HL-60 (cell line): ENCODE data around the gene UGT1A4.

Experiments used
- DNase-seq, 2 experiments: peaks; one replicate each; pipeline ENCODE4 v3.0.0-alpha.2; 2010 to 2020; ENCODE audit warnings: low read depth in 1 of 2, low spot score in 1 of 2
- H3K27ac ChIP-seq: fragments of 250-450 bp; sonication (Bioruptor Pico); replicated peaks from 2 replicates; pipeline ENCODE4 v1.5.1; 2020; ENCODE audit warnings: mild to moderate bottlenecking, moderate library complexity
- H3K27me3 ChIP-seq: fragments of 250-450 bp; sonication (Bioruptor Pico); 2 replicates; pipeline ENCODE4 v1.5.1; 2021; ENCODE audit warnings: mild to moderate bottlenecking, moderate library complexity; ENCODE audit not compliant: insufficient read depth, poor library complexity, severe bottlenecking
- H3K4me3 ChIP-seq: replicated peaks from 2 replicates; pipeline ENCODE4 v1.5.1; 2011; ENCODE audit warnings: mild to moderate bottlenecking, control low read depth, low read length; ENCODE audit not compliant: insufficient read depth
- GABPA ChIP-seq: IDR thresholded peaks from 2 replicates; pipeline ENCODE4 v1.6.1; 2012; ENCODE audit warnings: low read depth
- POLR2AphosphoS5 ChIP-seq: IDR thresholded peaks from 2 replicates; pipeline ENCODE4 v1.6.1; 2012; ENCODE audit warnings: low read depth
- SPI1 ChIP-seq: IDR thresholded peaks from 2 replicates; pipeline ENCODE4 v1.6.1; 2012; ENCODE audit warnings: low read depth, mild to moderate bottlenecking, borderline replicate concordance
- TF ChIP-seq, protein P1 (sequence below): IDR thresholded peaks from one replicate; pipeline ENCODE4 v1.5.1; 2011; ENCODE audit warnings: low read length, control low read depth, inconsistent platforms; ENCODE audit not compliant: insufficient read depth
- TF ChIP-seq, protein P2 (sequence below): IDR thresholded peaks from 2 replicates; pipeline ENCODE4 v1.6.1; 2012; ENCODE audit warnings: low read depth; ENCODE audit not compliant: insufficient replicate concordance

Gene UGT1A4

DNA sequence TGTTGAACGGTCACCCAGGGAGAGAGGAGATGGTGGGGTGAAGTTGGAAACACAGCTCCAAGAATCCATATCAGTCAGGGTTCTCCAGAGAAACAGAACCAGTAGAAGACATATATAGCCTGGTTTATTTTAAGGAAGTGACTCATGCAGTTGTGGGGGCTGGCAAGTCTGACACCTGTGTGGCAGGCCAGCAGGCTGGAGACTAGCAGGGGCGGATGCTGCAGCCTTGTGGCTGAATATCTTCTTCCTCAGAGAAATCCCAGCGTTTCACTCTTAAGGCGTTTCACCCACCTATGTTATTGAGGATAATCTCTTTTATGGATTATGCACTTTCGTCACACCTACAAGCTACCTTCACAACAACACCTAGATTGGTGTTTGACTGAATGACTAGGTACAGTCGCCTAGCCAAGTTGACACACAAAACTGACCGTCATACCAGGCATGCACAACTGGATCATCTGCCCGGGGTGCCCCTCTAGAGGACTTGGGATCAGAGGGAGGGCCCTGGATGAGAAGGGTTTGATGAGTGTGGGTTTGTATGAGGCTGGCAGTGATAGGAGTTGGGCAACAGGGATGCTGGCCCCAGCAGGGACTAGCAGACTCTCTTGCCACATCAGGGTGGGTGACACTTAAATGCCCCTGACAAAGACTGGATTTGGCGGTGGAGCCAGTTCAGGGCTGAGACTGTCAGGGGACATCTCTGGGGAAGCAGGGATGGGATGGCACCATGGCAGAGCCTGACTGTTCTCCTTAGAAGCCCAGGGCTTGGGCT lies 83.0 kb downstream of the UGT1A4 start:
- no peak for DNase-seq
- no peak overlapping the region for H3K27ac ChIP-seq
- TF ChIP-seq SPI1 (peak; percentile 25; the same call in 1 of the 2 replicates), POLR2AphosphoS5 (no peak), GABPA (no peak)
- TF ChIP-seq, protein P1, sequence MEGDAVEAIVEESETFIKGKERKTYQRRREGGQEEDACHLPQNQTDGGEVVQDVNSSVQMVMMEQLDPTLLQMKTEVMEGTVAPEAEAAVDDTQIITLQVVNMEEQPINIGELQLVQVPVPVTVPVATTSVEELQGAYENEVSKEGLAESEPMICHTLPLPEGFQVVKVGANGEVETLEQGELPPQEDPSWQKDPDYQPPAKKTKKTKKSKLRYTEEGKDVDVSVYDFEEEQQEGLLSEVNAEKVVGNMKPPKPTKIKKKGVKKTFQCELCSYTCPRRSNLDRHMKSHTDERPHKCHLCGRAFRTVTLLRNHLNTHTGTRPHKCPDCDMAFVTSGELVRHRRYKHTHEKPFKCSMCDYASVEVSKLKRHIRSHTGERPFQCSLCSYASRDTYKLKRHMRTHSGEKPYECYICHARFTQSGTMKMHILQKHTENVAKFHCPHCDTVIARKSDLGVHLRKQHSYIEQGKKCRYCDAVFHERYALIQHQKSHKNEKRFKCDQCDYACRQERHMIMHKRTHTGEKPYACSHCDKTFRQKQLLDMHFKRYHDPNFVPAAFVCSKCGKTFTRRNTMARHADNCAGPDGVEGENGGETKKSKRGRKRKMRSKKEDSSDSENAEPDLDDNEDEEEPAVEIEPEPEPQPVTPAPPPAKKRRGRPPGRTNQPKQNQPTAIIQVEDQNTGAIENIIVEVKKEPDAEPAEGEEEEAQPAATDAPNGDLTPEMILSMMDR, result no peak
- TF ChIP-seq, protein P2, sequence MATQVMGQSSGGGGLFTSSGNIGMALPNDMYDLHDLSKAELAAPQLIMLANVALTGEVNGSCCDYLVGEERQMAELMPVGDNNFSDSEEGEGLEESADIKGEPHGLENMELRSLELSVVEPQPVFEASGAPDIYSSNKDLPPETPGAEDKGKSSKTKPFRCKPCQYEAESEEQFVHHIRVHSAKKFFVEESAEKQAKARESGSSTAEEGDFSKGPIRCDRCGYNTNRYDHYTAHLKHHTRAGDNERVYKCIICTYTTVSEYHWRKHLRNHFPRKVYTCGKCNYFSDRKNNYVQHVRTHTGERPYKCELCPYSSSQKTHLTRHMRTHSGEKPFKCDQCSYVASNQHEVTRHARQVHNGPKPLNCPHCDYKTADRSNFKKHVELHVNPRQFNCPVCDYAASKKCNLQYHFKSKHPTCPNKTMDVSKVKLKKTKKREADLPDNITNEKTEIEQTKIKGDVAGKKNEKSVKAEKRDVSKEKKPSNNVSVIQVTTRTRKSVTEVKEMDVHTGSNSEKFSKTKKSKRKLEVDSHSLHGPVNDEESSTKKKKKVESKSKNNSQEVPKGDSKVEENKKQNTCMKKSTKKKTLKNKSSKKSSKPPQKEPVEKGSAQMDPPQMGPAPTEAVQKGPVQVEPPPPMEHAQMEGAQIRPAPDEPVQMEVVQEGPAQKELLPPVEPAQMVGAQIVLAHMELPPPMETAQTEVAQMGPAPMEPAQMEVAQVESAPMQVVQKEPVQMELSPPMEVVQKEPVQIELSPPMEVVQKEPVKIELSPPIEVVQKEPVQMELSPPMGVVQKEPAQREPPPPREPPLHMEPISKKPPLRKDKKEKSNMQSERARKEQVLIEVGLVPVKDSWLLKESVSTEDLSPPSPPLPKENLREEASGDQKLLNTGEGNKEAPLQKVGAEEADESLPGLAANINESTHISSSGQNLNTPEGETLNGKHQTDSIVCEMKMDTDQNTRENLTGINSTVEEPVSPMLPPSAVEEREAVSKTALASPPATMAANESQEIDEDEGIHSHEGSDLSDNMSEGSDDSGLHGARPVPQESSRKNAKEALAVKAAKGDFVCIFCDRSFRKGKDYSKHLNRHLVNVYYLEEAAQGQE, result no peak
- no peak overlapping the region for H3K4me3 ChIP-seq
- H3K27me3 ChIP-seq, result no peaks in the 10 kb centered on the region

DNA sequence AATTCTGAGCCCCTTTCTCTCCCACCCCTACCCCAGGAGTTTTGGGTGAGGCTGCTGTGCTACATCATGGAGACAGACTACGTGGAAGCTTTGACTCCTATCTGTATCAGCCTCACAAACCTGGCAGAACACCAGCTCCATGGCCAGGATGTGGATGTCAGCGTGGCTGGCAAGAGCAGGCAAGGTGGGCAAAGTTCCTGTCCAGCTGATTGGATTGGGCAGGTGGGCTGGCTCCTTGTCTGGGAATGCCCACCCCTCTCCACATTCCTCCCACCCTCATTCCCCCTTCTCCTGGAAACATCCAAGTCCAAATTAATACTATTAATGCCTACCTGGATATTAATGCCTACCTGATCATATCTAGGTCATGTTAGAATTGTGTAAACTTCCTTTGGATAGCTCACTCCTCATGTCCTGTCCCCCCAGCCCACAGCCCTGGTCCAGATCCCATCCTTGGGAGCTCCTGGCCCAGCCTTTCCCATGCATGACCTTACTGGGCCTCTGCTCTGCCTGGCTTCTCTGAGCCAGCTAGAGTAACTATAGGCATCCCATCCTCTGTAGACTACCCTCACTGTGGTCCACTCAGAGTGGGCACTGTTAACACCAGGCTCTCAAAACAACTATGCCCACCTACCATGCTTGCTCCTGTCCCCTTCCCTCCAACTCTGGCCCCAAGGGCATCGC lies 83.7 kb downstream of the UGT1A4 start:
- Histone ChIP-seq H3K4me3 (no peak overlapping the region), H3K27me3 (no peaks in the 10 kb centered on the region), H3K27ac (no peak overlapping the region)
- TF ChIP-seq, protein P1, result no peak
- no peak for TF ChIP-seq SPI1
- DNase-seq, result no peak

DNA sequence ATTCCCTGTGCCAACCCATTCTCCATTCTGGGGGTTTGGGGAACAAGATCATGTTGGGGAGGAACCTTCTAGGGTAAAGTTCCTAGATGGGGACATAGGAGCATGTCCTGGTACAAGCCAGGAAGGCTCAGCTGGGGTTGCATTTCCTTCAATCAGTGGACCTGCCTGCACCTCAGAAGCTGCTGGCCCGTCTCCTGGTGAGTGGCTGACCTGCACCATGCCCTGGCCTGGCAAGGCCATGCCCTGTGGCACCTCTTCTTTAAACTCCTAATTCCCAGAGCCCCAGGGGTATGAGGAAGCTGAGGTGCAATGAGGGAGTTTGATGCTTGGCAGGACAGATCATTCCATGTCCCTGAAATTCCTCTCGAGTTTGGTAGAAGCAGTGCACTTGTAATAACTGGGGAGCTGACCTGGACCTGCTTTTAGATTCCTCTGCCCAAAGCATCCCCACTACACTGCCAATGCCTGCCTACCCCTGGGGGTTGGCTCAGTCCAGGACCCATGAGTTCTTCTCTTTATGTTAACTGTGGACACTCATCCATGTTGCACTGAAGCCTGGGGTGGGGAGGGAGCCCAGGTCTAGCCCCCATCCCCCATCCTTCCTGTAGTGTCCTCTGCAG lies 84.9 kb downstream of the UGT1A4 start:
- DNase-seq, result no peak
- Histone ChIP-seq H3K27me3 (no peaks in the 10 kb centered on the region), H3K27ac (no peak overlapping the region), H3K4me3 (no peak overlapping the region)
- TF ChIP-seq, protein P2, result no peak
- TF ChIP-seq, protein P1, result no peak
